ENCODE data around the gene CELF4.
A peak's percentile ranks its signal among the peaks of the same experiment; 100 is the strongest.

Gene CELF4

DNA sequence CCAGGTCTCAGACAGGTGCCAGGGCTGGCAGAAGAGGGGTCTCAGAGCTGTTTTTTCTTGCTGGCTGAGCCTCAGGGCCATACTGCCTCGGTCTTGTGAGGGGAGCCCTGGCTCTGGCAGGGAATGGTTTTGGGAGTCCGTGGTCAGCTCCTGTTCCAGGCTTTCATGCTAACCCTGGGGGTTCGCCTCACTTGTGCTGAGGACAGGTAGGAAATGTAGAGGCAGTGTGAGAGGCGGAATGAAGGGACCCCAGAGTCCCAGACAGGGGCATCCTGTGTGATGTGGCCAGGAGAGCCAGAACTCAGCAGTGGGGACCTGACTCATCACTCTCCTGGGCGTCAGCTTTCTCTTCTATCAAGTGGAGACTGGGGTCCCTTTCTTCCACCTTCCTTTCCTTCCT, 5.7 kb upstream of the CELF4 start:
- DNase-seq, result no peak

- peak; percentile 8 for DNase-seq
Measured at GRCh38 chr18:37570336-37570930, 4.8 kb upstream of the CELF4 start.

GRCh38 chr18:37568671-37569070, 3.1 kb upstream of the CELF4 start:
- DNase-seq, result no peak

GRCh38 chr18:37567994-37568359, 2.4 kb upstream of the CELF4 start:
- no peak for DNase-seq

DNA sequence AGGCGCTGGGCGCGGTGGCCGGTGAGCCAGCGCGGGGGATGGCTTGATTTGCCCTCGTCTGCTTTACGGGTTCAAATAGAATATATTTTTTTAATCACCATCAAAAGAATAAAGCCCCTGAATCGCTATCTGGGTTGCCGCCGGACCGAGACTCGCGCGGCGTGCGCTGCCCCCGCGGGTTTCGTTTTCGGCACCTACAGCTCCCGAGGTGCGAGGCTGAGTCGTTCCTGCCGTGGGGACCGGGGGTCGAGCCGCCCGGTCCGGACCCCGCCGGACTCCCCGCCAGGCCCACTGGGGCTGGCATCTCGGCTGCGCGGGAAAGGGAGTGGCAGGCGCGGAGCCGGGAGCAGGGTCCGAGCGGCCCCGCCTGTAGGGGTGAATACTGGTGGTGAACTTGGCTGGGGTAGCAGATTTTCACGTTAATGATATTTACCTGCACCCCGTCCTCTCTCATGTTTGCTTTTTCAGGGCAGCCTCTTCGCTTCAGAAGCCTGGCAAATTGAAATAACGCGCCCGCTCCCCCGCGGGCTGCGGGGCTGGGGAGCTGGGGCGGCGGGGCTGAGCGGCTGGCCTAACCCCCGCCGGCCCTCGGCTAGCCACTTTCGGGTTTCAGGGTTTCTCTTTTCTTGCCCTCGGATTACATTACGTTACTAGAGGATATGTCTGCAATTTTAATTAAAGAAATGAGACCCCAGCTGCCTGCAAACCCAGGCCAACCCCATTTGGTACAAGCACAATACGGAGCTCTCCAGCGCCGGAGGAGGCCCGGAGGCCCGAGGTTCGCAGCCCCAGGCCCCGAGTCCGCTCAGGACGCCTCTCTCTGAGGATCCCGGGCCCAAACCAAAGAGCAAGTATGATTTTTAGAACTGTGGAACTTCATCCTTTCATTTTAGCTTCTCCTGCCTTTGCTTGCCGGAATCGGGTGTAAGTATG, 1.7 kb upstream of the CELF4 start:
- peak; percentile 68 for DNase-seq

DNA sequence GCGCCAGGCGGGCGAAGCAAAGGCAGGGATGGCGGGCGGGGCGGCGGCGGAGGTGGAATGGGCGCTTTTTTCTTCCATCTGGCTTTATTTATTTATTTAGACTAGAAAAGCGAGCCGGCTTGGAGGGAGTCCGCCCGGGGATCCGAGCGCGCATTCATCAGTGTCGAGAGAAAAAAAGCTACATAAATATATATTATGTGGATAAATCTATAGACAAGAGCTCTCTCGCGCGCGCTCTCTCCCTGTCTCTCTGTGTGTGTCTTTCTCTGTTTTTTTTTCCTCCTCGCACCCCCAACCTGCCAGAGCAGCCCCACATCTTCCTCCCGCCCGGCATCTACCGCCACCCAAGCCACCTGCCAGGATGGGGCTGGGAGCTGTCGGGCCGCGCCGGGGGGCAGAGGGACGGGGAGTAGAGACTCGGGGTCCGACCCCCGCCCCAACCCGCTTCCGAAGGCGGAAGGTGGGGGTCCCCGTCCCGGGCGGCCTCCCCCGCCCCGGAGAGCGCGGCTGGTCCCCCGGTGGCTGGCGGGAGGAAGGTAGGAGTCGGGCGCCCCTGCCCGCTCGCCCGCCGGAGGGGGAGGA, 972 bp upstream of the CELF4 start:
- peak; percentile 78 for DNase-seq

DNA sequence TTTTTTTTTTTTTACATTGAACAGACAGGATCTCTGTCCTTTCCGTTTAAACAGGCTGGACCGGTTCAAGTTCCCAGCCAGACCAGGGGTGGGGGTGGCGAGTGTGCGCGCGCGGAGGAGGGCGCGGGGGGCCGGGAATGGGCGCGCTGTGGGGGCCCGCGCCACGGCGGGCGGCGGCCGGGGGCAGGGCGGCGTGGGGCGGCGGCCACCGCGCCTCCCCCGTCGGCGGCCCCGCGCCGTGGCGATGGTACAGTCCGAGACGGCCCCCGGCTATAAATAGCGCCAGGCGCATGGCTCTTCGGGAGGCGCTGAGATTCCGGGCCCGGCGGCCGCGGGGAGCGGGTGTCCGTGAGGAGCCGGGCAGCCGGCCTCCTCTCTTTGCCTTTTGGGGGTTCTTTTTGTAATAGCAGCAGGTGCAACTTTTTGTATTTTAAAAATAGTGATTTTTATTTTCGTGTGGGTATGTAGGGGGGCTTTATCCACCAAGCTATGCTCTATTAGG, 430 bp upstream of the CELF4 start:
- peak; percentile 96 for DNase-seq

DNA sequence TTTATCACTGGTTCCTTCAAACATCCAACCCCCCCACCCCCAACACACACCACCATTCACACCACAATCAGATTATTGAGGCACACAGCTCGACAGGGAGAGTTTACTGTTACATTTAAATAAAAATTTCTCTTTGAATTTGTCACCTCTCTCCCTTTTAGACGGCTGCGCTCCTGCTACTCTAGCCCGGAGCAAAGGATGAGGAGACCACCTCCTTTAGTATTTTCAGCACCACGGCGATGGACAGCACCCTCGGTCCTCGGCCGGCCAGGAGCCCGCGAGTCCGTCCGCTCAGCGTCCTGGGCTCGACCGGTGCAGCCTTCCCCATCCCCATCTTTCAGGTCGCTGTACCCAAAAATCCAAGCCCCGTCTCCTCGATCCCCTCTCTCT, 892 bp downstream of the CELF4 start:
- DNase-seq, result peak; percentile 71

- DNase-seq, result no peak
Measured at GRCh38 chr18:37563931-37564392, 1.6 kb downstream of the CELF4 start.

DNA sequence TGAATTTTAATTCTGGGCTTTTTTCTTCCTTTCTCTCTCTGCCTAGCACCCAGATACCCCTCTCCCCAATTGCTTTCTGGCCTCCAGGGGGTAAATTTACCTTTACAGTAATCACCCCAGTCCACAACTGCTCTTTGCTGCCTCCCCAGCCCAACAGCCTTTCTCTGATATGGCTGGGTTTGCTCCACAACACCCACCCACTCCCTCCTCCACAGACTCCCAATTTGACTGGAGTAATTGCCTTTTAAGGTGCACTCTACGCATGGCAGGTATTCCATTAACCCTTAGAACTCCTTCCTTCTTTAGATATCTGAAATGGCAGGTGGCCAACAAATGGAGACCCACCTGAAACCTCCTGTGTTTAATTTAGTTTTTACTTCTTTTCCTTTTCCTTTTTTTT, 3.6 kb downstream of the CELF4 start:
- DNase-seq, result no peak

DNA sequence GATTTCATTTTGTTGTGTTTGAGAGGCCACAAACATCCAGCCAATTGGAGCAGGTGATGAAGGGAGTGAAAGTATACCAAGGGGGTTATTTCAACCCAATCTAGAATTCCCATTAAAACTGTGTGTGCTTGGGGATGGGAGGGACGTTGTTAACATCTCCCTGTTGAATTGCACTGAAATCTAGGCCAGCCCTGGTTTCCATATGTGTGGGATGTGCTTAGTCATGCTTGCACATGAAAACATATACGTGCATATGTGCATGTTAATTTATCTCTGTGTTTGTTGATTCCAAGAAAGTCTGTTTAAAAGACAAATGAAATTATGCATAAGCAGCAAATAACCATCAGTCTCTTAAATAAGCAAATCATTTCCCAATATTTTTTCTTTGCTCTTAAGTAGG, 5.6 kb downstream of the CELF4 start:
- no peak for DNase-seq

DNA sequence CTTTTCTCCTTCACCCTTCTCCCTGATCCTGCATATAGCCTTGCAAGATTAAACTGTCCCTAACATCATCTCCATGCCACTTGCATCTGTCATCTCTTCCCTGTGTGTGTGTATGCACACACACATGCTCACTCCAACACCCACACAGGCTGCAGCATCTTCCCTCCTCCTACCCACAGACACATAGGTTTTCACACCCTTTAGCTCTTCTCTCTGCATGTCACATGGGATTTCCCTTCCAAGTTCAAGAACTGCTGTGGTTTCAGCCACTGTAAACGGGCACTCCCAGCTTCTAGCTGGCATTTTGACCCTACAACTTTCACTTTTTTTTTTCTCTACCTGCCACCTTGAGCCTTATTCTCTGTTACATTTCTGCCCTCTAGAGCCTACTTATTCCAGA, 6.4 kb downstream of the CELF4 start:
- no peak for DNase-seq

GRCh38 chr18:37554399-37554787, 11.2 kb downstream of the CELF4 start:
- DNase-seq, result no peak

GRCh38 chr18:37553633-37554398, 11.8 kb downstream of the CELF4 start:
- no peak for DNase-seq

DNA sequence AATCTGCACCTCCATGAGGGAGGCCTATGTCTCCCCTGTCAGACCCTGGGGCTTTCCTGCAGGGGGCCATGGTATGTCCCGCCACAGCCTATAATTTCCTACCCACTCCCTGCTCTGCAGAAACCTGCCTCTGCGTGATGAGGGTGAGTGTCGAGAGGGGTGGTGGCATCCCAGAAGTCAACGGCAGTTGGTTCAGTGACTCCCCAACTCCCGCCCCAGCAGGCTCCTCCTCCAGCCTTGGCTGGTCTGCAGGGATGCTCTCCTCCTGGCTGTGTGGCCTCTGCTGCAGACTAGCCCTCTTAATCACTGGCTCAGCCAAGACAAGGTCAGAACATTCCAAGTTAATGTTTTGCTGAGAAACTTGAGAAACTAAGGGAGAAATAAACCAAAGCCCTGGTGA, 13.3 kb downstream of the CELF4 start:
- no peak for DNase-seq

DNA sequence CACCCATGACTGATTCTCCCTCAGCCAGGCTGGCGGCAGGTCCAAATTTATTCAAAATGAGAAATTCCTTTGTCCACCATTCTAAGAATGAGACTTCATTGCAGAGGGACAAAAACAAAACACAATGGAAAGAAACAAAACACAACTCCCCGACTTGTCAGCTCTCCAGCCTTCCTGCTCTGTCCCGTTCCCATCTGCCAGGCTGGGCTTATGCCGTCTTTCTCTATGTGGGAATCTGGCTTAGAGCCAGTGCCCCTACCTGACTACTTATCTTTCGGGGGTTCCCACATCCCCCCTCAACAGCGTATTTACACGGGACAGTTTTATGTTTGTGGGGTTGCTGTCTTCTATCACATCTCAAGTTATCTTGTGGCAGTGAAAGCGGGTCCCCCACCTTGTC, 13.8 kb downstream of the CELF4 start:
- no peak for DNase-seq

- DNase-seq, result no peak
Measured at GRCh38 chr18:37551249-37551648, 14.3 kb downstream of the CELF4 start.

DNA sequence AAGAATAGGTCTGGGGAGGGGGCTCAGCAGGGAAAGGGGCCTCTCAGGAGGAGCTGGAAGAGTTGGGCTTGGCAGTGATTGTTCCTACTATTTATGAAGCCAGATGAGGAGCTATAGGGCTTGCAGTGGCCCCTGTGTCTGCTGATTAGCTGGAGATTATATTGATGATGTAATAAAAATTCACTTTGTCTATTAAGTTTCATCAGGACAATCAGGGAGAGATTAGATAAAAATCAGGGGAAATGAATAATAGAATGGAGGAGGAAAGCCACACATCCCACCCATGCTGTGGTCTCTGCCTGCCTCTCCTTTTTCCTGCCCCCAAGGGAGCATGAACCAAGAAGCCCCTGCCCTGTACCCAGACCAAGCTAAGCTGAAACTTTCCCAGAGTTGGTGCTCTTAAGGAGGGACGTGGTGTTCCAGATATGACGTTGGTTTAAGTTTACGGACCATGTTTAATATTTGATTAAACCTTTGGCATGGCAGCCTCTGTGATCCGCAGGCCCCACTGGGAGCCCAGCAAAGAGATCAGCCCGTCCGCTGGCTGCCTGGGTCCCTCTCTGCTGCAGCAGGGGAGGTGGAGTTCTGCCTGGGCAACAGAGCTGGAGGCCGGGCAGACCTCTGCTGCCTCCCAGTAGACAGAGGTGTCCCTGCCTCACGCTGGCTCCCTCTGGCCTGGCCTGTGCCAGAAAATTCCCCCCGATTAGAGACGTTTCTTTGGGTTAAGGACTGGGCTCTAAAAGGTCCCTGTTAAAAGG, 15.3 kb downstream of the CELF4 start:
- no peak for DNase-seq

GRCh38 chr18:37548679-37549289, 16.8 kb downstream of the CELF4 start:
- DNase-seq, result no peak

- DNase-seq, result no peak
Measured at GRCh38 chr18:37547196-37547827, 18.3 kb downstream of the CELF4 start.

DNA sequence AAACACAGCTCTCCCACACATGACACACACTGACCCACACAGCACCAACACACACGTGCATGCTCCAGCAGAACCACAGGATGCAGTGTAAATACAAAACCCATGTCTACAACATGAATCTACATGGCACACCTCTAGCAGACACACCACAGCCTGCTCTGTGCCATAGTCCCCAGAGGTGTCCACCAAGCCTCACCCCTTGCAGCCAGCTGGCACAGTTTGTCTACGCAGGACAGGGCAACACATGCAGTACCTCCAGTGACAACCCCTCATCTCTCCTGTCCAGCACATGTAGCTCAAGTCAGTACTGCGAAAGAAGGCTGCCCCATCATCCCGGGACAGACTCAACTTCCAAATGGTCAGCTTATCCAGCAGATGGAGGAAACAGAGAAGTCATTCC, 18.9 kb downstream of the CELF4 start:
- DNase-seq, result no peak

DNA sequence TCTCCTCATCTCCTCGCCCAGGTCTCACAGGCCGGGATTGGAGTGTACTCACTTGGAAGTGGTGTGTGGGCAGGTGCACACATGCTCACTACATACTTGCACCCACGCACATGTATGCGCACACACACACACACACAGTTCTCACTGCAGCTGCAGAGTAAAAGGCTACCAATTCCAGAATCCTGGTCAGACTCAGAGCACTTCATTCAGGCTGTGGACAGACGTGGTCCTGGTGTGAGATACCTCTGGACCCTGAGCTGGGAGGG, 19.4 kb downstream of the CELF4 start:
- no peak for DNase-seq
